ENCODE measurements around the gene RPS6KA5.

Gene RPS6KA5

DNA sequence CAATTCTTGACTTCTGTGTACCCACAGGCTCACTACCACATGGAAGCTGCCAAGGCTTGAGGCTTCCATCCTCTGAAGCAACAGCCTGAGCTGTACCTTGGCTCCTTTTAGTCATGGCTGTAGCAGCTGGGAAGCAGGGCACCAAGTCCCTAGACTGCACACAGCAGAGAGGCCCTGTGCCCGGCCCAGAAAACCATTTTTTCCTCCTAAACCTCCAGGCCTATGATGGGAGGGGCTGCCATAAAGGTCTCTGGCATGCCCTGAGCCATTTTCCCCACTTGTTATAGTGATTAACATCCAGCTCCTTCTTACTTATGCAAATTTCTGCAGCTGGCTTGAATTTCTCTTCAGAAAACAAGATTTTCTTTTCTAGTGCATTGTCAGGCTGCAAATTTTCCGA lies 121.8 kb downstream of the RPS6KA5 start:
- DNase-seq (ENCODE audit: low spot score), result no peak

DNA sequence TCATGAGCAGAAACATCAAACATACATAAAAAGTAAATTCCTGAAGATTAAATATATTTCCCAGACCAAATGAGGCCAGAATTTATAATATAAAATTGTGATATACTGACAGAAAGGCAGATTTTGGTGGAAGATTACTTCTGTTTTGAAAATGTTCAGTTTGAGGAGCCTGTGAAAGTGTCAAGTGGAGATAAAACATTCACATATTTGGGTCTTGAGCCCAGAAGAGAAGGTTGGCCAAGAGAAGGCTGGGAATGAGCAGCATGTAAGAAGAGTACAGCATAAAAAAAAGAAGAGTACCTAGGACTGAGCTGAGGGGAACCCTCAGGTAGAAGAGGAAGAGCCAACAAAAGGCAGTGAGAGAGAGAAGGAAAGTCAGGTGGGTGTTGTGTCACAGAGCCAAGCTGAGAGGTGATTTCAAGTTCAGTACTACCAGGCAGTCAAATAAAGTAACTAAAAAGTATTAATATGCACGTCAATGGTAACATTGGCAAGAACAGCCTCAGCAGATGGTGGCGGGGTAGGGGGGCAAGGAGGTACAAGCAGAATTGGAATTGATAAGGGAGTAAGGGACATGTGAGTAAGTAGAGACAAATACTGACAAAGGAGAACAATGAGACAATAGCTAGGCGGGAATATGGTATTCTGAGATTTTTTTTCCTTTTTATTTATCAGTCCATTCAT lies 123.5 kb downstream of the RPS6KA5 start:
- no peak for DNase-seq (ENCODE audit: low spot score)

DNA sequence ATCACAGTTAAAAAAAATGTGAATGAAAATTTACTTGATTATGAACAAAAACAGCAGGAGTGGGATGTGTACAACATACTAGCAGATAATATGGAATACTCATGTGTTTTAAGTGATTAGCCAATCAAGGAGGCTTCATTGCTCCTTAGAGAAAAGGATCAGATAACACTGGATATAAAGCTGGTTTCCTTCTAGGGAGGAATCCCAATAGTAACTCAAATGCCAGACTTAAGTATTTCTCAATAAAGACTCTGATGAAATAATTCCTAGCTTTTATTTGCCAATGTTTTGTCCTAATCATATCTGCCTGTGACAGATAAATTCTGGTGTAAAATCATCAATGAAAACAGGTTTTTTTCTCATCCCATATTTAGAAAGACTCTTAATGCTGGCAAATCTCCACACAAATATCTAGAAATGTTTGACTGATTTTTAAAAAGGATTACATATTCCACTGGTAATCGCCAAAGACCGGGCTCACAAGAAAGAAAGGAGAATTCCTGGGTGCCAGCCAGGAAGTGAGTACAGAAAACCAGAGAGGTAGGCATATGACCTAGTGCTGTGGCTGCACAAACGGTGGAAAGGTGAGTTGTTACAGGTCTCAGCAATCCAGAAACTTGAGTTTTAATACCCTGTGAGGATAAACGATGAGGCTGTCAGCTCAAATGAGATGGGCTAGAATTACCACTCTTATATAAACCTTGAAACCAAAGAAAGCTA lies 135.7 kb downstream of the RPS6KA5 start:
- no peak for DNase-seq (ENCODE audit: low spot score)

DNA sequence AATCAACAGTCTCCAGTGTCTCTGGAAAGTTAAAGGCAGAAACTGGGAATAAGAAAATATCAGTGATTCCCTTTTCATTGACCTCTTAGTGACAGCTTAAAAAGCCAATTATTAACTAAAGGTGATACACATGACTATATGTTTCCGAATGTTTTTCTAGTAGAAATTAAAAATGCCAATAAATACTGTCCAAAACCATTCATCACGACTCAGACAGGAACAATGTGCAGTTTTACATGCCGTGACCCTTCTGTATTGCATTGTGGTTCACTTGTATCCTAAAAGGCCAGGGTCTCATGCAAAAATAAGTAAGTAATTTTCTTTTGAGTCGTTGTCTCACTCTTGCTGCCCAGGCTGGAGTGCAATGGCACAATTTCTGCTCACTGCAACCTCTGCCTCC lies 138.3 kb downstream of the RPS6KA5 start:
- DNase-seq (ENCODE audit: low spot score), result no peak

DNA sequence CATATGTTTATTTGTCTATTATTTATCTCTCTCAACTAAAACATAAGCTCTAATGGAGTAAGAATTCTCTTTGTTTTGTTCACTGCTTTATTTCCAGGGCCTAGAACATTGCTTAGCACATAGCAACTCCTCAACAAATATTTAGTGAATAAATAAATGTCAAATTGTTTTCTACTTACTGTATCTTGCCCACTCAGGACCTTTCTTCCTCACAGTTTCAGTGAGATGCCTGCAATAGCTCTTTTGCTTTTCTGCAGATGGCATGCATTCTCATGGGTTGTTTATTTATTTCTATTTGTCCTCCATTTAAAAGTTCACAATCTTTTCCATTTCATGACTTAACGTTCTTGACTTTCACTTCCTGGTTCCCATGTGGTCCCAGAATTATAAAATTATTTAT lies 149.3 kb downstream of the RPS6KA5 start:
- DNase-seq (ENCODE audit: low spot score), result no peak

DNA sequence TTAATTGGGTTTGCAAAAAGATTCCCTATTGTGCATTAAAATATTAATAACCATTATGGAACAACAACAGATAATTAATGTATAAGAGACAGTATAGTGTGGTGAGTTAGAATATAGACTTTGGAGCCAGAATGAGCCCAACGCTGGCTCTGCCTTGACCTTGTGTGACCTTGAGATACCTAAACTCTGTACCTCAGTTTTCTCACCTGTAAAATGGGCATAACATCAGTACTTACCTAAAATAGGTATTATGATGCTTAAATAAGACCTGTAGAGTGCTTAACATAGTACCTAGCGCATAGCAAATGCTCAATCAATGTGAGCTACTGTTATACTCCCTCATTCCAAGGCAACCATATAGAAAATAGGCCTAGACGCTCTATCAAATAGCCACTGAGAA lies 153.3 kb downstream of the RPS6KA5 start:
- DNase-seq (ENCODE audit: low spot score), result no peak

DNA sequence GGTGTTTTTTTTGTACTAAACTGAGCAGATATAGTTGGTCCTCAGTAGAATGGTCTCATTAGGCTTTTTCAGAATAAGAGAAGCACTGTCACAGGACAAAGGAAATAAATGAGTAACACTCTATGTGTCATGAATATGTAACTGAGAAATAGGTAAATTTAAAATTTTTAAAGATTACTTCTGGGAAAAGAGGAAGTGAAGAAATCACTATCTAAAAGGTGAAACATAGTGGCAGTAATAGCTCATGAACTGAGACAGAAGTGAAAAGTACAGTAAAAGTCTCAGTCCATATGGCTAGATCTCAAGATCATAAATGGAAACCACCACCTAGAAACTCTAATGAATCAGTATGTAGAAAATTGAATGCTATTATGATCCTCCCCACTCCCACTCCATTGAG lies 154.9 kb downstream of the RPS6KA5 start:
- peak; percentile 3 for DNase-seq (ENCODE audit: low spot score)

DNA sequence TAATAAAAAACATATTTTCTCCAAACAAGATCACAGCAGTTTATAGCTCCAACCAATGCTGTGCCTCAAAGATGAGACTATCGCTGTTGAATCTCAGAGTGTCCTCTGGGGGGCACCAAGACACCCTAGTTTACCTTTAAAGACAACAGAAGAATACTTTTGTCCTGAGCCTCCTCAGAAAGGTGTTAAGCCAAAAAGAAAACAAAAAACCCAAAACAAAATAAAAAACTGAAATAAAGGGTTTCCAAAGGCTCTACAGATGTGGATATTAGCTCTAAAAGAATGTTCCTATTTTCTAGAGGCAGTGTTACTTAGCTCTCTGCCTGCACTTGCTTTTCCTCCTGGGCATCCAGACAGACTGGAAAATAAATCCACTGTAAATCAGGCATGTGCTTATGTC lies 157.3 kb downstream of the RPS6KA5 start:
- peak; percentile 64 for DNase-seq (ENCODE audit: low spot score)

DNA sequence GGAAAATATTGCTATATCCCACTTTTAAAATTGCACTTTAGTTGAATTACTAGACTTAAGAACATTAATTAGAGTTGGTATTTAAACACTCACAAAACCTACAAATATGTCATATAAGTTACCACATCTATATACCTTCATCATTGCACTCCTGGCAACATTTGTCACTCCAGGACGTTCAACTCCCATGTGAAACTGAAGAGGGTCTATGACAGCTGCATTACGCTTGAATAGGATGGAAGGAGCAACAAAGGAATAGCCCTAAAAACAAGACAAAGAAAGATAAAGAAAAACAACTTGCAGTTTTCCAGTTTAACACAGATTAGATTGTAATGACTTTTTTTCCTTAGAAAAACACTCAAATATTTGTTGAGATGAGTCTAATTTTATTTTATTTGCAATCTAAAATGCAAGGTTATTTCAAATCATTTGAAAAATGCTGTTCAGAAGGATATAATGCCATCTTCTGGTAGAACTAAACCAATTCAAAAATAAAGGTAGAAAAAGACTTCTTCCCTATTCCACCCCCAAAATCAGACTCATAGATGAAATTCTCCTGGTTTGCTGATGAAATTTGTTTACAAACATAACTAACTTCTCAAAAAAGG lies 159.9 kb downstream of the RPS6KA5 start:
- no peak for DNase-seq (ENCODE audit: low spot score)

DNA sequence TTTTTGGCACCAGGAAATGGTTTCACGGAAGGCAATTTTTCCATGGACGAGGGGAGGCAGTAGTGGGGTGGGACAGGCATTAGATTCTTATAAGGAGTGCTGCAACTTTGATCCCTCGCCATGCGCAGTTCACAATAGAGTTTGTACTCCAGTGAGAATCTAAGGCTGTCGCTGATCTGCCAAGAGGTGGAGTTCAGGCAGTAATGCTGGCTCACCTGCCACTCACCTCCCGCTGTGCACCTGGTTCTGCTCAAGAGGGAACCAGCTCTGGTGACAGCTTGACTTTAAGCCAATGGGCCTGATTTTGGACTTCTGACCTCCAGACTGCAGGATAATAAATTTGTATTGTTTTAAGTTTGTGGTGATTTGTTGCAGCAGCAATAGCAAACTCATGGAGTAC lies 163.4 kb downstream of the RPS6KA5 start:
- DNase-seq (ENCODE audit: low spot score), result no peak

DNA sequence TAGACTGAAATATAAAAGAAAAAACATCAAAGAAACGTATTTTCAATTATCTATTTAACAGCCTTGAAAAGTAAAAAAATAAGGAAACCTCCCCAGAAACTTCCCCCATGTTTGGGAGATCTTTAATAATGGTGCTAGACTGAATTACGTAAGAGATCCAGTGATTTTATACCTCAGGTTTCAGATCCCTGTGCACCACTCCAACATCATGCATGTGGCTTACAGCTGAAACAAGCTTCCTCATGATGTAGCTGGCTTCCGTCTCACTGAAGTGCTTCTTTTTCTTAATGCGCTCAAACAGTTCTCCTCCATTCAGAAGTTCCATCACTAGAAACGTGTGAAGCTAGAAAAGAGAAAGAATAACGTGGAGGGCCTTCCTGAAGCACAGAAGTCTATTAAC lies 166.2 kb downstream of the RPS6KA5 start:
- no peak for DNase-seq (ENCODE audit: low spot score)

DNA sequence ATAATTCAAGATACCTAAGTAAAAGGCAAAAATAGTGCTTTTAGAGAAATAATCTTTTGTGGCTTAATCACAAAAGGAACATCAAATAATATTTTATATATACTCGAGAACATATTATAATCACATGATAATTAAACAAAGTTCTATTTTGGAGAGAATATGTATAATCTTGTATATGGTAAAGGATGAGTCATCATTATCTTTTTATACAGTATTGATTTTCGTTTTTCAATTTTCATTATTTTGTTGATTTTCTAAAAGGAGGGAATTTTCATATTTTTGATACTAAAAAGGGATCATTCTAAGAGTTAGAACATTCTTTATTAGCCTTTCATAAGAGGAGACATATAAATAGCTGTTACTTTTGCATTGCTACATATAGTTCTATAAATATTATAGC lies 166.9 kb downstream of the RPS6KA5 start:
- DNase-seq (ENCODE audit: low spot score), result no peak

DNA sequence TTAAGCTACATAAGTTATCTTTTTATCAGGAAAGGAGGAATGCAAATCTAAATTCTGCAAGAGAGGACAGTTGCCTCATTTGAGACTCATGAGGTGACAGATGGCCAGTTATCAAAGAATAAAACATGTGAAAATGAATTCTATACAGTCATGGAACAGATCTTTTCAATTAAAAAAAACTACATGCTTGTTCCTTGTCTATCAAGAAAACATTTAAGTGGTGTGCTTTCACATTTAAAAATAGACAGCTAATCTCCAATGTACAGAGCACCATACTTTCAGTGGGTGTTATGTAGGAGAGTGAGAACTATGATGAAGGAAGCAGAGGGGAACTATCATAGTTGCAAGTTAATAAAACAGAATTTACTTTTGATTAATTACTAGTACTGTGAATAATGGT lies 167.5 kb downstream of the RPS6KA5 start:
- DNase-seq (ENCODE audit: low spot score), result no peak

DNA sequence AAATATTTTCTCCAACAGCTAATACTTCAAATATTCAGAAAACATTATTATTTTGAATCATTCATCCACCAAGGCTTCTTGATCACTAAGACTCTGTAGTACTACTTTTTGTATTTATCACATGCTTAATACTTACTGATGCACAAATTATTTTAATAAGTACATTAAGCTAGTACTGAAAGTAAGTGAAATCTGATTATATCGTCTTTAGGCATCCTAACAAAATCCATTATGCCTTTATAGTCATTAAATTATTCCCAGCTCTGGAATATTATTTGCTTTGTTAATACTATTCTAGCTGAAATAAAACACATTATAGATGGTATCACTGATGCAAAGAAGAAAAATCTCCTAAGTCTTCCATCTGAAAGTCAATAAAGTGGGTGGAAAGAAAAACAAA lies 169.1 kb downstream of the RPS6KA5 start:
- no peak for DNase-seq (ENCODE audit: low spot score)

DNA sequence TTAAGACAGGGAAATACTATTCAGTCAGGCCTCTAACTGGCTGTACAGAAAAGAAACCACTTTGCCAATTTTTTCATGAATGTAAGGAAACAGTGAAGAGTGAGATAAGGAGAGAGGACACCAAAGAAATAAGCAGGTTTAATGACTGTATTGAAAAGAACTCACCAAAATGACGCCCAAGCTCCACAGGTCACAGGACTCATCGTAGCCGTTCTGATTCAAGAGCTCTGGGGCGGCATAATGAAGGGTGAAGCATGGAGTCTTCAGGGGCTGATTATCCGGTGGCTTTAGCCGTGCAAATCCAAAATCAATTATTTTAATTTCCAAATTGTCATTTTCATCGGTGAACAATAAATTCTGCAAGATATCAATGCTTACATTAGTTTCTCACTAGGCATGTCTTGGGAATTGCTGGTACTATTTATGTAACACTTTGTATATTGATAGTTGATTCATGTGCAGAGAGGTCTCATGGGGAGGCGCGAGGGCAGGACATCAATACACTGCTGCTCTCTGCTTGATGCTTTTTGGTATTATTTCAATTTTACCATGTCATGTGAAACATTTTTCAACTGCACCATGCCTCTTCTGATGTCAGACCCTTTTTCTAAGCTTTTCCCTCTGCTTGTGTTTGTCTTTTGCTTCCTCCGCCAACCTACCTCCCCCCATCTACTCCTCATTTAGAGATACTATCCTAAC lies 170.0 kb downstream of the RPS6KA5 start:
- DNase-seq (ENCODE audit: low spot score), result no peak

DNA sequence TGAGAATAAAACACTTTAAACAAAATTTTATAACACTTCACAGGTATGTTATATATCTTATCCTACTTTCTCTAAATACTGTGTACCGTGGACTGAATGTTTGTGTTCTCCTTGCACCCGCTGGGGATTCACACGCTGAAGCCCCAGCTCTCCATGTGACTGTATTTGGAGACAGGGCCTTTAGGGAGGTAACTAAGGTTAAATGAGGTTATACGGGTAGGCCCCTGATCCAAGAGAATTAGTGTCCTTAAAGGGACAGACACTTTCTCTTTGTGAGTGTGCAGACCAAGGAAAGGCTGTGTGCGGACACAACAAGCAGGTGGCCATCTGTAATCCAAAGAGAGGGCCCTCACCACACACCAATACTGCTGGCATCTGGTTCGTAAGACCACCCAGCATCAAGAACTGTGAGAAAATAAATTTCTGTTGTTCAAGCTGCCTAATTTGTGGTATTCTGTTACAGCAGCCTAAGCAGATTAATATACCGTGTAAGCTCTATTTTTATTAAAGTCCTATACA lies 174.1 kb downstream of the RPS6KA5 start:
- no peak for DNase-seq (ENCODE audit: low spot score)

DNA sequence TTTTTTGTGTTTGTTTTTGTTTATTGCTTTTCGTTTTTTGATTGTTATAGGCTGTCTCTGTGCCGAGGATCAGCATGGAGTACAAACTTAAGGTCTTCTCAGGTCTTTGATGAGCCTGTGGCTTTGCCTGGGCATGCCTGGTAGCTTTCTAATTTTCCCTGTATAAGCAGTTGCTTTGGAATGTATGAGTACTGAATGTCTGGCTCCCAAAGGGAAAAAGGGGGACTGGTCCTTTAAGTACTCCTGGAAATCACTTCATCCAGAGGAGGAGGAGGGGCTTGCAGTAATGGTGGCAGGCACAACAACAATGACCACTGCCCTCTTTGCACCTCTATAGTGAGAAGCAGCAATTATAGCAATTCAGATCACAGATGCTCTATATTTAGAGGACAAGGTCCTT lies 176.7 kb downstream of the RPS6KA5 start:
- no peak for DNase-seq (ENCODE audit: low spot score)

DNA sequence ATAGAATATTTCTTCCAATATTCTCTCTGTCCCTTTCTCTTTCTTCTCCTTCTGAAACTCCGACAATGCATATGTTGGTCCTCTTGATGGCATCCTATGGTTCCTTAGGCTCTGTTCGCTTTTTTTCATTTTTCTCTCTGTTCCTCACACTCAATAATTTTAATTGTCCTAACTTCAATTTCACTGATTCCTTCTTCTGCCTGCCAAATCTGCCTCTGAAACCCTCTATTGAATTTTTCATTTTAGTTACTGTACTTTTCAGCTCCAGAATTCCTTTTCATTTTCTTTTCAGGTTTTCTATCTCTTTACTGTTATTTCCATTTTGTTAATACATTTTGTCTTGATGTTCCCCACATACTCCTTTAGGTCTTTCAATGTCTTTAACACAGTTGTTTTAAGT lies 177.2 kb downstream of the RPS6KA5 start:
- no peak for DNase-seq (ENCODE audit: low spot score)

DNA sequence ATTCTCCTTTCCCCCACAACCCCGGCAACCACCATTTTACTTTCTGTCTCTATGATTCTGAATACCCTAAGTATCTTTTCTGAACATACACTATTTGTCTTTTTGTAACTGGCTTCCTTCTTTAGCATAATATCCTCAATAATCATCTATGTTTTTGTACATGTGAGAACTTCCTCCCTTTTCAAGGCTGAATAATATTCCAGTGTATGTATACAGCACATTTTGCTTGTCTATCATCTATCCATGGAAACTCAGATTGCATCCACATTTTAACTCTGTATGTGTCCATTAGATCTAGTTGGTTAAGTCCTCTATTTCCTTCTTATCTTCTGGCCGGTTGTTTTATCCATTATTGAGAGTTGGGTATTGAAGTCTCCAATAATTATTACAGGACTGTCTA lies 180.2 kb downstream of the RPS6KA5 start:
- DNase-seq (ENCODE audit: low spot score), result no peak

DNA sequence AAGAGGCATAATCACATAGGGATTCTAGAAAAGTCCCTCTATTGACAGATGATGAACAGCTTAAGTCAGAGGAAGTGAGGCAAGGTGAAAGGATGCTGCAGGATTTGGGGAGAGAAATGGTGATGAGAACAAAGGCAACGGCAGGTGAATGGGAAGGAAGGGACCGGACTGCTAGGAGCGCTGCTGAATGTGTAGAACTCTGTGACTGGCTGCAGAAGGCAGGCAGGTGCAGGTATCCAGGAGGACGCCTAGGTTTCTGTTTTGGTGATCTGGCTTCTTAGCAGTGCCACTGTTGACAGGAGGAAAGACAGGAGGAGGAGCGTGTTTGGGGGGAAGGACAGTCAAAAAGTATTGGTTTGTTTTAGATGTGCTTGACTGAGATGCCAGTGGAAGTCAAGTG lies 185.8 kb downstream of the RPS6KA5 start:
- DNase-seq (ENCODE audit: low spot score), result no peak

DNA sequence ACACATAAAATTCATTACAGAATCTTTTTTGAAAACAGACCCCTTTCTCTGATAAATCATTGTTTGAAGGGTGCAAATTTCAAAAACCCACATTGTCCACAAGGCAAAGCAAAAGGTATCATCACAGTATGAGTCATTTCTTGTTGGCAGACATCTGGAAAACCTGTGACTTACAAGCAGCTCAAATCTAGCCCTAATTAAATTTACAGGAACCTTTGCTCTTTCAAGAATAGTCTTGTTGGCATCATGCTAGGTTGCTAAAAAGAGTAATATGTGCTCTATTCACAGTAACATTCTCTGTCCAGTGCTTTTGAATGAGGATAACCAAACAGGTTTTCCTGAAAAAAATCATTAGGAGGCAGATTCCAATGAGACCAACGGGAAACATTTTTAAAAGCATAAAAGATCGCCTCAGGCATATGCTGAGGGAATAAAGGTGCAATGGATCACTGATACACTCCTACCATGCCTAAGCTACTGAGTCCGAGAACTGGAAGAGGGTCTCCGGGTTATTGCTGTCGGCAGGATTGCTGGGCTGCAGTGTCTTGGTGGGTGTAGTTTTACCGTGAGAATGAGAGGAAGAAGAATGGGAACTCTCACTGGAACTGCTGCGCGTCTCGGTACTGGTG lies 188.7 kb downstream of the RPS6KA5 start:
- no peak for DNase-seq (ENCODE audit: low spot score)

DNA sequence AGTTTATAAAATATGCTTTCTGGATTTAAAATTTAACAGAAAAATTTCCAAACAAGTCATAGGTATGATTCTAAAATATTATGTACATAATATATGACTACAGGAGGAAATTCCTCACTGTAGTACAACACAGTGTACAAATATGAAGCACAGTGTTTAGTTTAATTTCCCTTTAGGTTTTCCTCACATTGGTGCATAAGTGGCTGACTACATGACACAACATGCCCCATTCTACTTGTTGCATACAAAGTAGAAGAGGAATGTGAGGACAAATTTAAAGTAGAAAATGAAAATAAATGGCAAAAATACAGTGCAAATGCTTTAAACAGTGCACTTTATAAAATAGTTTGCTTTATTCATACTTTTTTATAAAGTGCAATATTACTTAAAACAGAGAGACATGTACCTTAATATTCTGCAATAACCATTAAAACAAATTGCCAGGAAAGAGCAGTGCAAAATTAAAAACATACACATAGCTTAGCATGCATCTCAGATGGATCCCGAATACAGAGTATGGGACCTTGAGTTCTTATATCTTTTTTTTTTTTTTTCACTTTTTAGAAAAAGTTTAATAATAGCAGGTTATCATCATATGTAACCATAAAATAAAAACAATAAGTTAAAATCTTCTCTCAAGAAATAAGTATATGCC lies 189.4 kb downstream of the RPS6KA5 start:
- no peak for DNase-seq (ENCODE audit: low spot score)

Data from germinal center (tissue), 1 donor.